A549 (cell line): ENCODE measurements around the gene MRPL4. TPM values are rescaled to one million over a fixed set of nuclear protein-coding genes. Genes with fewer than 3 reads are reported as not detected.
A peak's percentile ranks its signal among the peaks of the same experiment; 100 is the strongest.

ENCODE experiments used
- ATAC-seq, 2 experiments: fragments of 200-7000 bp in 1 of 2; fragments of >200 bp in 1 of 2; cut with Nextera tagmentation in 1 of 2; cut with Tn5 transposase in 1 of 2; 3 replicates each; pipeline versions ENCODE4 v1.8.0 to v1.9.1; 2018 to 2020; ENCODE audit warnings: mild to moderate bottlenecking in 1 of 2, moderate library complexity in 1 of 2
- CTCF ChIA-PET: fragments of 300-600 bp; sonication (Branson Sonifier 250); formaldehyde crosslinking; extraction: SDS; loops from one replicate; lab custom pipeline; 2021; ENCODE audit warnings: antibody characterized with exemption, inconsistent platforms; lab: Yijun Ruan, JAX
- POLR2A ChIA-PET: fragments of 350-600 bp; formaldehyde crosslinking; extraction: SDS; loops from one replicate; lab custom pipeline; 2021; ENCODE audit warnings: antibody characterized with exemption, inconsistent platforms; lab: Yijun Ruan, JAX
- DNase-seq, 2 experiments: peaks; one replicate each; pipeline versions ENCODE4 v3.0.0 to v3.0.0-alpha.2; 2011 to 2016; ENCODE audit warnings: low read depth in 1 of 2, low spot score in 1 of 2
- FAIRE-seq: peaks from 2 replicates; lab custom pipeline; 2011; peaks lifted over from hg19 to GRCh38; lab: Jason Lieb, UNC
- H3K27ac ChIP-seq, 2 experiments: fragments of >200 bp; sonication (Bioruptor Twin); formaldehyde crosslinking; 3 replicates each; pipeline ENCODE4 v1.5.1; 2016 to 2017
- H3K4me1 ChIP-seq: fragments of >200 bp; sonication (Bioruptor Twin); formaldehyde crosslinking; 3 replicates; pipeline ENCODE4 v1.6.1; 2016
- H3K4me2 ChIP-seq: fragments of >200 bp; sonication (Bioruptor Twin); formaldehyde crosslinking; 3 replicates; pipeline ENCODE4 v1.6.1; 2016
- H3K4me3 ChIP-seq: fragments of >200 bp; sonication (Bioruptor Twin); formaldehyde crosslinking; 3 replicates; pipeline ENCODE4 v1.5.1; 2016
- H3K9me3 ChIP-seq: fragments of >200 bp; sonication (Bioruptor Twin); formaldehyde crosslinking; 3 replicates; pipeline ENCODE4 v1.6.1; 2016
- CBX2 ChIP-seq: fragments of 200-600 bp; sonication (generic); IDR thresholded peaks from 2 replicates; pipeline ENCODE4 v1.6.1; 2016; ENCODE audit warnings: low read depth, mild to moderate bottlenecking, borderline replicate concordance
- CBX8 ChIP-seq: fragments of 200-600 bp; sonication (generic); IDR thresholded peaks from 2 replicates; pipeline ENCODE4 v1.6.1; 2016
- E2F6 ChIP-seq: IDR thresholded peaks from 2 replicates; pipeline ENCODE4 v1.6.1; 2012; ENCODE audit warnings: low read depth, borderline replicate concordance
- EHMT2 ChIP-seq: fragments of 200-600 bp; sonication (generic); IDR thresholded peaks from 2 replicates; pipeline ENCODE4 v1.6.1; 2016; ENCODE audit warnings: antibody characterized with exemption, low read depth, mild to moderate bottlenecking, moderate library complexity
- ELK1 ChIP-seq: fragments of 150-350 bp; IDR thresholded peaks from 2 replicates; pipeline ENCODE4 v1.6.1; 2014; ENCODE audit warnings: low read depth, mild to moderate bottlenecking, low read length
- EP300 ChIP-seq, 2 experiments: fragments of >200 bp; sonication (Bioruptor Twin); formaldehyde crosslinking; IDR thresholded peaks; 2 replicates in 1 of 2; 3 replicates in 1 of 2; pipeline ENCODE4 v1.6.1; 2016 to 2017
- FOSL2 ChIP-seq, 2 experiments: fragments of 450-650 bp in 1 of 2; fragments of >200 bp in 1 of 2; sonication (Bioruptor Twin) in 1 of 2; formaldehyde crosslinking; IDR thresholded peaks; 2 replicates each; pipeline versions ENCODE4 v1.5.0 to v1.6.1; 2016 to 2020; ENCODE audit warnings: mild to moderate bottlenecking in 1 of 2, moderate library complexity in 1 of 2
- GATA3 ChIP-seq: IDR thresholded peaks from 2 replicates; pipeline ENCODE4 v1.6.1; 2012; ENCODE audit warnings: borderline replicate concordance
- JUN ChIP-seq, 2 experiments: fragments of >200 bp; sonication (Bioruptor Twin); formaldehyde crosslinking; IDR thresholded peaks; 2 replicates in 1 of 2; 3 replicates in 1 of 2; pipeline ENCODE4 v1.6.1; 2016 to 2017
- KDM5A ChIP-seq: fragments of 200-600 bp; sonication (generic); IDR thresholded peaks from 2 replicates; pipeline ENCODE4 v1.6.1; 2016; ENCODE audit warnings: antibody characterized with exemption, mild to moderate bottlenecking
- MAFK ChIP-seq: fragments of 450-650 bp; IDR thresholded peaks from 2 replicates; pipeline ENCODE4 v1.6.1; 2014; ENCODE audit not compliant: partially characterized antibody
- MAX ChIP-seq: IDR thresholded peaks from 2 replicates; pipeline ENCODE4 v1.6.1; 2012
- MAZ ChIP-seq: fragments of 150-350 bp; IDR thresholded peaks from 2 replicates; pipeline ENCODE4 v1.6.1; 2014; ENCODE audit warnings: antibody characterized with exemption, low read depth, low read length, borderline replicate concordance
- NR3C1 ChIP-seq: fragments of >200 bp; sonication (Bioruptor Twin); formaldehyde crosslinking; IDR thresholded peaks from 3 replicates; pipeline ENCODE4 v1.6.1; 2017
- PHF8 ChIP-seq: fragments of 200-600 bp; sonication (generic); IDR thresholded peaks from 2 replicates; pipeline ENCODE4 v1.6.1; 2016; ENCODE audit warnings: low read depth, mild to moderate bottlenecking, antibody characterized with exemption, moderate library complexity, borderline replicate concordance
- RCOR1 ChIP-seq: fragments of 150-350 bp; IDR thresholded peaks from 2 replicates; pipeline ENCODE4 v1.6.1; 2014; ENCODE audit warnings: antibody characterized with exemption, low read length, low read depth
- REST ChIP-seq: fragments of 200-600 bp; sonication (generic); IDR thresholded peaks from 2 replicates; pipeline ENCODE4 v1.6.1; 2016; ENCODE audit warnings: antibody characterized with exemption, mild to moderate bottlenecking, moderate library complexity
- SREBF2 ChIP-seq: fragments of 450-650 bp; IDR thresholded peaks from 2 replicates; pipeline ENCODE4 v1.6.1; 2014; ENCODE audit warnings: mild to moderate bottlenecking, moderate library complexity
- TFCP2L1 ChIP-seq: fragments of 250-450 bp; sonication (Bioruptor Pico); IDR thresholded peaks from 2 replicates; pipeline ENCODE4 v1.5.0; 2021; ENCODE audit warnings: mild to moderate bottlenecking
- USF2 ChIP-seq: fragments of 450-650 bp; IDR thresholded peaks from 2 replicates; pipeline ENCODE4 v1.6.1; 2014; ENCODE audit warnings: antibody characterized with exemption
- ZC3H11A ChIP-seq: fragments of 450-650 bp; IDR thresholded peaks from 2 replicates; pipeline ENCODE4 v1.6.1; 2014; ENCODE audit warnings: antibody characterized with exemption, mild to moderate bottlenecking
- ZNF302 ChIP-seq: fragments of 250-450 bp; sonication (Bioruptor Pico); IDR thresholded peaks from 2 replicates; pipeline ENCODE4 v1.9.0; 2021; ENCODE audit warnings: inconsistent platforms, mild to moderate bottlenecking, moderate library complexity
- WGBS: methylation state at CpG from one replicate; pipeline ENCODE4 v1.1.6; 2017; ENCODE audit errors: missing lambda C conversion rate; 5-methylcytosine and 5-hydroxymethylcytosine counted together
- polyA plus RNA-seq, 4 experiments: library from polyadenylated mRNA; depleted of rRNA in 3 of 4; stranded (reverse); fragments of >200 nt; fragmentation: RNase III in 1 of 4; extraction: RNeasy Plus Mini Kit Qiagen cat#74134 plus additional on column Dnase treatment in 1 of 4; gene quantifications; 2 replicates in 3 of 4; 3 replicates in 1 of 4; pipeline ENCODE4 v1.2.3, GENCODE V29; 2011 to 2017
- TF ChIP-seq, protein P1 (sequence below): fragments of 250-450 bp; sonication (Bioruptor Pico); IDR thresholded peaks from 2 replicates; pipeline ENCODE4 v1.5.0; 2020; ENCODE audit warnings: low read depth, mild to moderate bottlenecking, moderate library complexity

MRPL4 gene
- polyA plus RNA-seq, 2 of the 4 experiments (the other 2 are of a cell fraction): 26.4 to 52.2 TPM

GRCh38 chr19:10288662-10289166 is 36.7 kb downstream of the MRPL4 start:
- ATAC-seq: peak; percentile 62 to 76; a peak in 5 of 6 replicates
- peak overlapping the region; percentile 52 for H3K4me3 ChIP-seq
- FAIRE-seq: no peak
- H3K4me2 ChIP-seq: peak overlapping the region; percentile 97
- DNase-seq: peak; percentile 75 to 85
- no peaks in the 10 kb centered on the region for H3K9me3 ChIP-seq
- 9% methylated on average over 9 of the region's 23 CpGs for WGBS
- ChIA-PET POLR2A (interaction anchor here (0.5 to 2.0 kb wide), 4 partner anchors 18 to 92 kb away, joined by 6 to 10 read pairs (median 7); partner anchors contain the start of genes ICAM1, RAVER1 and TYK2), CTCF (interaction anchor here (0.6 to 1.4 kb wide), 8 partner anchors 17 to 127 kb away, joined by 3 to 7 read pairs (median 3); partner anchors contain the start of gene ICAM1)
- H3K4me1 ChIP-seq: peaks cover 16% of the 10 kb centered on the region
- TF ChIP-seq FOSL2 (IDR thresholded peaks at IDR 0.05): no peak
- TF ChIP-seq FOSL2 (CRISPR knock-in tag; IDR thresholded peaks at IDR 0.05): no peak
- no peak for TF ChIP-seq EP300 (IDR thresholded peaks at IDR 0.05)
- no peak for TF ChIP-seq EHMT2
- no peak for TF ChIP-seq CBX2
- H3K27ac ChIP-seq: peak overlapping the region; percentile 48 to 81

- TF ChIP-seq MAZ: no peak
- TF ChIP-seq, protein P1, sequence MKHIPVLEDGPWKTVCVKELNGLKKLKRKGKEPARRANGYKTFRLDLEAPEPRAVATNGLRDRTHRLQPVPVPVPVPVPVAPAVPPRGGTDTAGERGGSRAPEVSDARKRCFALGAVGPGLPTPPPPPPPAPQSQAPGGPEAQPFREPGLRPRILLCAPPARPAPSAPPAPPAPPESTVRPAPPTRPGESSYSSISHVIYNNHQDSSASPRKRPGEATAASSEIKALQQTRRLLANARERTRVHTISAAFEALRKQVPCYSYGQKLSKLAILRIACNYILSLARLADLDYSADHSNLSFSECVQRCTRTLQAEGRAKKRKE (CRISPR knock-in tag): 0 out of 2 replicates have a peak, but pooled peaks have one; percentile 54
- TF ChIP-seq ZNF302 (CRISPR knock-in tag): no peak
- no peak for TF ChIP-seq NR3C1
- no peak for TF ChIP-seq FOSL2 (IDR thresholded peaks at IDR 0.05)
- no peak for TF ChIP-seq FOSL2 (CRISPR knock-in tag; IDR thresholded peaks at IDR 0.05)
- no peak for TF ChIP-seq CBX8
- TF ChIP-seq PHF8: no peak
- peak; percentile 89 for TF ChIP-seq E2F6
- no peak for TF ChIP-seq REST
- TF ChIP-seq JUN (IDR thresholded peaks at IDR 0.05): no peak
- no peak for TF ChIP-seq KDM5A
- no peak for TF ChIP-seq ELK1
- TF ChIP-seq GATA3: no peak
- TF ChIP-seq USF2: peak; percentile 71
- TF ChIP-seq MAFK: no peak
- TF ChIP-seq TFCP2L1 (CRISPR knock-in tag): no peak
- no peak for TF ChIP-seq ZC3H11A
- peak; percentile 90 for TF ChIP-seq MAX
- TF ChIP-seq SREBF2: no peak
- no peak for TF ChIP-seq RCOR1
- no peaks in the 10 kb centered on the region for H3K9me3 ChIP-seq
- no peak for FAIRE-seq
- peaks cover 16% of the 10 kb centered on the region for H3K4me1 ChIP-seq
- peak in 1 of 2 experiments; percentile 71 for DNase-seq
- H3K4me3 ChIP-seq: peak overlapping the region; percentile 52
- ChIA-PET POLR2A (interaction anchor here (0.6 to 2.0 kb wide), 6 partner anchors 18 to 183 kb away, joined by 3 to 7 read pairs (median 5); partner anchors contain the start of genes ICAM1, PPAN, RAVER1 and TYK2), CTCF (interaction anchor here (0.6 to 1.4 kb wide), 12 partner anchors 18 to 127 kb away, joined by 3 to 7 read pairs (median 3); partner anchors contain the start of gene ICAM1)
- peak overlapping the region; percentile 48 to 81 for H3K27ac ChIP-seq
- ATAC-seq: peak; percentile 48 to 52
- 2% methylated on average over 19 of the region's 50 CpGs for WGBS
- H3K4me2 ChIP-seq: peak overlapping the region; percentile 97
Measured at GRCh38 chr19:10289167-10289835, 37.3 kb downstream of the MRPL4 start.
